ENCODE data around the gene NKD1. TPM values are rescaled to one million over a fixed set of nuclear protein-coding genes. Genes with fewer than 3 reads are reported as not detected.

NKD1 gene
- polyA plus RNA-seq, 3 donors, result 0.01 TPM; not detected in 2

DNA sequence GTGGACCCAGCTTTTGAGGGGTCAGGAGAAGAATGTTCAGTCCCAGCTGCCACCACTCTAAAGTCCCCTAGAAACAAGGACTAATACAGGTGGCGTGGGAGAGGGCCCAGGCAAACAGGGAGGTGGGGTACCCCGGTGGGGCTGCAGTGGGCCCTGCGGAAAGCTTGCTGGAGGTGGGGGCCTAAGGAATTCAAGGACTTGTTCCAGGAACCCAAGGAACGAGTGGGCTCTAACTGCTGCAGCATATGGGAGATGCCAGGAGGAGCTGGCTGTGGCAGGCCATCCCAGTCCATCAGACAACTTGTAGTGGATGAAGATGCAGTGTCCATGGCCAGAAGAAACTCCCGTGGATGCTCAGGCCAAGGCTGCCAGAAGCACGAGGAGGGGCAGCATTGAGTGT is 122.3 kb downstream of the NKD1 start:
- peaks cover 20 to 30% (median 26%) of the 10 kb centered on the region in 7 donors for H3K9me3 Mint-ChIP-seq
- no peak for DNase-seq
- Histone ChIP-seq H3K79me2 (ENCODE audit: insufficient read depth, low read length) (peaks cover 43% of the 10 kb centered on the region), H3K4me1 (ENCODE audit: control insufficient read depth in 1 of 2, insufficient read depth in 2 of 2, low read length in 2 of 2) (peaks cover 19 to 31% of the 10 kb centered on the region in 2 donors), H2AFZ (ENCODE audit: insufficient read depth, low read depth, low read length, poor library complexity, severe bottlenecking) (no peak overlapping the region), H3K4me2 (replicated peaks; ENCODE audit: extremely low read depth, low read length, poor library complexity, severe bottlenecking) (no peak overlapping the region), H3K9me3 (replicated peaks in 1 of 2; ENCODE audit: control insufficient read depth in 1 of 2, insufficient read depth in 1 of 2, low read length in 2 of 2) (peaks cover 30 to 35% of the 10 kb centered on the region in 2 donors), H3K9ac (ENCODE audit: insufficient read depth, low read length, poor library complexity, severe bottlenecking) (no peak overlapping the region), H3K36me3 (replicated peaks in 1 of 2; ENCODE audit: control insufficient read depth in 1 of 2, insufficient read depth in 2 of 2, low read length in 2 of 2) (peaks cover 65 to 80% of the 10 kb centered on the region in 2 donors), H3K4me3 (replicated peaks in 1 of 3; ENCODE audit: low read depth in 2 of 3, low read length in 3 of 3) (no peak overlapping the region), H4K20me1 (ENCODE audit: insufficient read depth, low read length) (peaks cover 32% of the 10 kb centered on the region), H3K27me3 (ENCODE audit: control insufficient read depth in 2 of 2, insufficient read depth in 2 of 2, low read length in 2 of 2) (no peaks in the 10 kb centered on the region), H3K27ac (ENCODE audit: low read depth in 1 of 2, low read length in 2 of 2) (peak overlapping the region in 1 of 2 donors; percentile 27)
- TF ChIP-seq, protein P1, sequence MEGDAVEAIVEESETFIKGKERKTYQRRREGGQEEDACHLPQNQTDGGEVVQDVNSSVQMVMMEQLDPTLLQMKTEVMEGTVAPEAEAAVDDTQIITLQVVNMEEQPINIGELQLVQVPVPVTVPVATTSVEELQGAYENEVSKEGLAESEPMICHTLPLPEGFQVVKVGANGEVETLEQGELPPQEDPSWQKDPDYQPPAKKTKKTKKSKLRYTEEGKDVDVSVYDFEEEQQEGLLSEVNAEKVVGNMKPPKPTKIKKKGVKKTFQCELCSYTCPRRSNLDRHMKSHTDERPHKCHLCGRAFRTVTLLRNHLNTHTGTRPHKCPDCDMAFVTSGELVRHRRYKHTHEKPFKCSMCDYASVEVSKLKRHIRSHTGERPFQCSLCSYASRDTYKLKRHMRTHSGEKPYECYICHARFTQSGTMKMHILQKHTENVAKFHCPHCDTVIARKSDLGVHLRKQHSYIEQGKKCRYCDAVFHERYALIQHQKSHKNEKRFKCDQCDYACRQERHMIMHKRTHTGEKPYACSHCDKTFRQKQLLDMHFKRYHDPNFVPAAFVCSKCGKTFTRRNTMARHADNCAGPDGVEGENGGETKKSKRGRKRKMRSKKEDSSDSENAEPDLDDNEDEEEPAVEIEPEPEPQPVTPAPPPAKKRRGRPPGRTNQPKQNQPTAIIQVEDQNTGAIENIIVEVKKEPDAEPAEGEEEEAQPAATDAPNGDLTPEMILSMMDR (IDR thresholded peaks at IDR 0.05), result no peak
- peaks cover 26% of the 10 kb centered on the region for H3K4me1 Mint-ChIP-seq
- no peak overlapping the region for H3K4me3 Mint-ChIP-seq
- WGBS (ENCODE audit: insufficient coverage), result 97% methylated on average over 5 of the region's 6 CpGs
- H3K27ac Mint-ChIP-seq, result peak overlapping the region in 3 of 7 donors; percentile 19 to 59 (median 35)
- H3K36me3 Mint-ChIP-seq, result peaks cover 67 to 73% of the 10 kb centered on the region in 2 donors
- intact Hi-C loops (cut with micrococcal nuclease), result loop anchor here (2.0 to 5.0 kb wide), 2 partner anchors 42 to 76 kb away; no protein-coding TSS in a partner anchor
- H3K27me3 Mint-ChIP-seq (ENCODE audit: low read depth in 3 of 3), result peaks cover 0 to 1% (median 0%) of the 10 kb centered on the region in 3 donors

DNA sequence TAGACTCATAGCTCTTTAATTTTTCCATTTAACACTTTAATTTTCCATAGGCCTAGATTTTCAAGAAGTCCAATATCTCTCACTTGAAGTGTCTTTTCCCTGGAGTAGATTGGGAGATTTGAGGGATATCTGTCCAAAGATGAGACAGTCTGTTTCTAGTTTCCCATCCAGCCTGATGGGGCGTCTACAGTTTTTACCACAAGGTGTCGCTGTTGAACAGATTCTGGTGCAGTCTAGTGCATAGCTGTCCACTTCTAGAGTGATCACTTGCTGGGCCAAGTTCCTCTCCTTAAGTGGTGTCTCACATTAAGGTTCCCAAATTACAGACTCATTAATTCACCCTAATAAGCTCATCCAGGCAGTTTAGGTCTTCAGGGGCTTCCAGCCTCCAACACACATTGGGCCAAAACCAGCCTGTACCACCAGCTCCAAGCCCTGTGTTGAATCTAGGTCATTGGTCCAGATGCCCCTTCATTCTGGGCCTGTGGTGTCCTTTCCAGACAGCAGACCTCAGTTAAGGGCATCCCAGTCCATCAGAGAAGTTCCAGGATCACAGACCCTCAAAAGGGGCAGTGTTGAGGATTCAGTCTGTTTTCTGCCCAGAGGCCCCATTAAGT is 123.6 kb downstream of the NKD1 start:
- peaks cover 20 to 30% (median 27%) of the 10 kb centered on the region in 7 donors for H3K9me3 Mint-ChIP-seq
- Histone ChIP-seq H3K79me2 (ENCODE audit: insufficient read depth, low read length) (peaks cover 54% of the 10 kb centered on the region), H3K4me3 (replicated peaks in 1 of 3; ENCODE audit: low read depth in 2 of 3, low read length in 3 of 3) (peak overlapping the region in 1 of 3 experiments; percentile 23), H4K20me1 (ENCODE audit: insufficient read depth, low read length) (peaks cover 45% of the 10 kb centered on the region), H2AFZ (ENCODE audit: insufficient read depth, low read depth, low read length, poor library complexity, severe bottlenecking) (no peak overlapping the region), H3K9me3 (replicated peaks in 1 of 2; ENCODE audit: control insufficient read depth in 1 of 2, insufficient read depth in 1 of 2, low read length in 2 of 2) (peaks cover 30 to 35% of the 10 kb centered on the region in 2 donors), H3K4me1 (ENCODE audit: control insufficient read depth in 1 of 2, insufficient read depth in 2 of 2, low read length in 2 of 2) (peaks cover 11 to 29% of the 10 kb centered on the region in 2 donors), H3K9ac (ENCODE audit: insufficient read depth, low read length, poor library complexity, severe bottlenecking) (no peak overlapping the region), H3K4me2 (replicated peaks; ENCODE audit: extremely low read depth, low read length, poor library complexity, severe bottlenecking) (no peak overlapping the region), H3K27ac (ENCODE audit: low read depth in 1 of 2, low read length in 2 of 2) (peak overlapping the region in 1 of 2 donors; percentile 58), H3K27me3 (ENCODE audit: control insufficient read depth in 2 of 2, insufficient read depth in 2 of 2, low read length in 2 of 2) (no peaks in the 10 kb centered on the region), H3K36me3 (replicated peaks in 1 of 2; ENCODE audit: control insufficient read depth in 1 of 2, insufficient read depth in 2 of 2, low read length in 2 of 2) (peaks cover 78 to 92% of the 10 kb centered on the region in 2 donors)
- peaks cover 22% of the 10 kb centered on the region for H3K4me1 Mint-ChIP-seq
- H3K4me3 Mint-ChIP-seq, result no peak overlapping the region
- peaks cover 0 to 1% (median 0%) of the 10 kb centered on the region in 3 donors for H3K27me3 Mint-ChIP-seq (ENCODE audit: low read depth in 3 of 3)
- peak; percentile 57 to 65 (median 62) for DNase-seq
- intact Hi-C loops (cut with micrococcal nuclease), result loop anchor here (2.0 to 5.0 kb wide), 2 partner anchors 41 to 75 kb away; no protein-coding TSS in a partner anchor
- TF ChIP-seq, protein P1 (IDR thresholded peaks at IDR 0.05), result peak; percentile 76
- peaks cover 80 to 86% of the 10 kb centered on the region in 2 donors for H3K36me3 Mint-ChIP-seq
- 100% methylated on average over 2 of the region's 2 CpGs for WGBS (ENCODE audit: insufficient coverage)
- H3K27ac Mint-ChIP-seq, result peak overlapping the region in 5 of 7 donors; percentile 18 to 78 (median 53)
